Measurements from ENCODE around the gene TWF1.
A peak's percentile ranks its signal among the peaks of the same experiment; 100 is the strongest.

Gene TWF1

GRCh38 chr12:43786899-43787693 lies 19.0 kb downstream of the TWF1 start:
- Histone ChIP-seq H3K9ac (no peak overlapping the region), H3K27me3 (no peaks in the 10 kb centered on the region), H3K9me3 (replicated peaks in 1 of 11) (no peaks in the 10 kb centered on the region), H3K4me2 (no peak overlapping the region), H3K27ac (no peak overlapping the region), H4K20me1 (no peaks in the 10 kb centered on the region), H3K4me1 (no peaks in the 10 kb centered on the region), H3K36me3 (peaks cover 57 to 77% (median 68%) of the 10 kb centered on the region in 11 experiments), H3K4me3 (no peak overlapping the region)
- TF ChIP-seq Cebpa-rat (IDR thresholded peaks at IDR 0.05): no peak

- Histone ChIP-seq H3K27ac (no peak overlapping the region), H3K4me2 (no peak overlapping the region), H3K36me3 (peaks cover 84 to 100% (median 92%) of the 10 kb centered on the region in 11 experiments), H3K9me3 (replicated peaks in 1 of 11) (no peaks in the 10 kb centered on the region), H3K27me3 (no peaks in the 10 kb centered on the region), H3K4me3 (no peak overlapping the region), H3K4me1 (no peaks in the 10 kb centered on the region), H3K9ac (no peak overlapping the region), H4K20me1 (no peaks in the 10 kb centered on the region)
- no peak for TF ChIP-seq Cebpa-rat (IDR thresholded peaks at IDR 0.05)
Measured at GRCh38 chr12:43776498-43776897, 29.6 kb downstream of the TWF1 start.

GRCh38 chr12:43766291-43766690 lies 39.8 kb downstream of the TWF1 start:
- no peak overlapping the region for H3K4me3 ChIP-seq
- no peak for TF ChIP-seq Cebpa-rat (IDR thresholded peaks at IDR 0.05)
- no peak overlapping the region for H3K4me2 ChIP-seq
- H3K4me1 ChIP-seq: peaks cover 0 to 17% (median 11%) of the 10 kb centered on the region in 10 experiments; a peak in 16 of 20 replicates
- no peak overlapping the region for H3K27ac ChIP-seq
- H3K9me3 ChIP-seq (replicated peaks in 1 of 11): no peaks in the 10 kb centered on the region
- peaks cover 44 to 59% (median 54%) of the 10 kb centered on the region in 11 experiments for H3K36me3 ChIP-seq
- H3K9ac ChIP-seq: no peak overlapping the region
- H3K27me3 ChIP-seq: no peaks in the 10 kb centered on the region
- peaks cover 0 to 28% (median 5%) of the 10 kb centered on the region in 11 experiments; a peak in 9 of 22 replicates for H4K20me1 ChIP-seq

GRCh38 chr12:43764528-43764927 lies 41.6 kb downstream of the TWF1 start:
- peaks cover 30 to 44% (median 39%) of the 10 kb centered on the region in 11 experiments for H3K36me3 ChIP-seq

GRCh38 chr12:43763769-43764168 lies 42.3 kb downstream of the TWF1 start:
- Histone ChIP-seq H3K27ac (no peak overlapping the region), H4K20me1 (peaks cover 0 to 32% (median 7%) of the 10 kb centered on the region in 11 experiments; a peak in 11 of 22 replicates), H3K9me3 (replicated peaks in 1 of 11) (no peaks in the 10 kb centered on the region), H3K4me2 (no peak overlapping the region), H3K9ac (no peak overlapping the region), H3K4me3 (no peak overlapping the region), H3K4me1 (peaks cover 14 to 37% (median 29%) of the 10 kb centered on the region in 10 experiments), H3K36me3 (peaks cover 22 to 36% (median 31%) of the 10 kb centered on the region in 11 experiments; a peak in 21 of 22 replicates), H3K27me3 (no peaks in the 10 kb centered on the region)
- no peak for TF ChIP-seq Cebpa-rat (IDR thresholded peaks at IDR 0.05)

More at GRCh38 chr12:43764528-43764927, 41.6 kb downstream of the TWF1 start:
- Histone ChIP-seq H3K27ac (no peak overlapping the region), H3K27me3 (no peaks in the 10 kb centered on the region), H3K9me3 (replicated peaks in 1 of 11) (no peaks in the 10 kb centered on the region), H3K4me3 (no peak overlapping the region), H3K4me2 (no peak overlapping the region), H4K20me1 (peaks cover 0 to 32% (median 7%) of the 10 kb centered on the region in 11 experiments; a peak in 11 of 22 replicates), H3K9ac (no peak overlapping the region), H3K4me1 (peaks cover 13 to 35% (median 27%) of the 10 kb centered on the region in 10 experiments)
- TF ChIP-seq Cebpa-rat (IDR thresholded peaks at IDR 0.05): no peak

- H3K27ac ChIP-seq: no peak overlapping the region
- peak overlapping the region in 5 of 11 experiments; percentile 18 to 95 (median 86); a peak in 5 of 22 replicates for H3K4me2 ChIP-seq
- peaks cover 20 to 43% (median 35%) of the 10 kb centered on the region in 10 experiments for H3K4me1 ChIP-seq
- no peak overlapping the region for H3K4me3 ChIP-seq
- H3K36me3 ChIP-seq: peaks cover 10 to 25% (median 22%) of the 10 kb centered on the region in 11 experiments; a peak in 16 of 22 replicates
- H3K27me3 ChIP-seq: no peaks in the 10 kb centered on the region
- peaks cover 0 to 32% (median 7%) of the 10 kb centered on the region in 11 experiments; a peak in 11 of 22 replicates for H4K20me1 ChIP-seq
- H3K9me3 ChIP-seq (replicated peaks in 1 of 11): no peaks in the 10 kb centered on the region
- no peak for TF ChIP-seq Cebpa-rat (IDR thresholded peaks at IDR 0.05)
- H3K9ac ChIP-seq: no peak overlapping the region
Measured at GRCh38 chr12:43762596-43762995, 43.5 kb downstream of the TWF1 start.

GRCh38 chr12:43761500-43761899 lies 44.6 kb downstream of the TWF1 start:
- H3K9me3 ChIP-seq (replicated peaks in 1 of 11): no peaks in the 10 kb centered on the region
- H3K36me3 ChIP-seq: peaks cover 9 to 24% (median 21%) of the 10 kb centered on the region in 11 experiments; a peak in 16 of 22 replicates
- peak overlapping the region; percentile 50 to 95 (median 90) for H3K4me2 ChIP-seq
- H3K9ac ChIP-seq: no peak overlapping the region
- peaks cover 24 to 52% (median 42%) of the 10 kb centered on the region in 10 experiments for H3K4me1 ChIP-seq
- peaks cover 0 to 31% (median 7%) of the 10 kb centered on the region in 11 experiments; a peak in 11 of 22 replicates for H4K20me1 ChIP-seq
- no peaks in the 10 kb centered on the region for H3K27me3 ChIP-seq
- no peak overlapping the region for H3K27ac ChIP-seq
- H3K4me3 ChIP-seq: 0 out of 20 replicates have a peak overlapping the region, but pooled peaks of 1 of the 10 experiments have one; percentile 78
- TF ChIP-seq Cebpa-rat (IDR thresholded peaks at IDR 0.05): no peak

- Histone ChIP-seq H3K4me2 (peak overlapping the region; percentile 77 to 95 (median 90)), H3K27me3 (no peaks in the 10 kb centered on the region), H3K4me1 (peaks cover 24 to 52% (median 42%) of the 10 kb centered on the region in 10 experiments), H3K4me3 (peak overlapping the region; percentile 76 to 89 (median 82)), H3K9ac (peak overlapping the region in 7 of 11 experiments; percentile 83 to 91 (median 88); a peak in 9 of 22 replicates), H3K27ac (no peak overlapping the region), H4K20me1 (peaks cover 0 to 23% (median 0%) of the 10 kb centered on the region in 11 experiments; a peak in 8 of 22 replicates), H3K36me3 (peaks cover 8 to 27% (median 19%) of the 10 kb centered on the region in 11 experiments; a peak in 16 of 22 replicates), H3K9me3 (replicated peaks in 1 of 11) (no peaks in the 10 kb centered on the region)
- TF ChIP-seq Cebpa-rat (IDR thresholded peaks at IDR 0.05): no peak
Measured at GRCh38 chr12:43760396-43760795, 45.7 kb downstream of the TWF1 start.

Measured in BLaER1 treated with 17β-estradiol and CSF1 and Interleukin-3, amounts not matched to agents 10 nM and 100 nM (cell line).